ENCODE data around the gene OTOL1.

DNA sequence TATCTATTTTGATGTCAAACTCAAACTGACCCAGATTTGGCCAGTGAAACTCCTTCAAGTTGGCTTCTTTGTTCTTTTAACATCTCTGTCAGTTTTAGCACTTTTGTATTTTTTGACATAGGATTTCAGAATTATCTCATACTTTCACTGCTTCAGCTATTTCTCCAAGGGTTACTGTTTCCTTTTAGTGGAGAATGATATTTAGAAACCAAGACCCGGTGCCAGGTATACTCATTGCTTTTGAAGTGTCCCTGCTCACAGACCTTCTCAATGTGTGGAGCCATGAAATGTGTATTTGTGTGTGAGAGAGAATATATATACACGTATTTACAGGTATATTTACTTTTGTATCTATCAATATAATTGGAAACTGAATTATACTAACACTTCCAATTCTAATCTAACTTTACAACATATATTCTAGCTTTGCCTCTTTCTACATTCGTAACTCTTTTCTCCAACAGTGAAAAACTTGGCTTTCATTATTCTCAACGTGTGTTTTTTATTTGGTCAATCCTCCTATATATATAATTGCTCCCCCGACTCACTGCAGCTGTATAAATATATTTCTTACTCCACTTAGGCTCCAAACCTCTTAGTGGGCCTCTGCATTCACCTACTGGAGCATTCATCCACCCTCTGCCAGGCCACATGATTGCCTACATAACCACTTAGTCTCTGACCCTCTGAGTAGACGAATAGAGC lies 54.0 kb downstream of the OTOL1 start:
- no peak for TF ChIP-seq POLR2AphosphoS5 (IDR thresholded peaks at IDR 0.05)
- TF ChIP-seq, protein P1, sequence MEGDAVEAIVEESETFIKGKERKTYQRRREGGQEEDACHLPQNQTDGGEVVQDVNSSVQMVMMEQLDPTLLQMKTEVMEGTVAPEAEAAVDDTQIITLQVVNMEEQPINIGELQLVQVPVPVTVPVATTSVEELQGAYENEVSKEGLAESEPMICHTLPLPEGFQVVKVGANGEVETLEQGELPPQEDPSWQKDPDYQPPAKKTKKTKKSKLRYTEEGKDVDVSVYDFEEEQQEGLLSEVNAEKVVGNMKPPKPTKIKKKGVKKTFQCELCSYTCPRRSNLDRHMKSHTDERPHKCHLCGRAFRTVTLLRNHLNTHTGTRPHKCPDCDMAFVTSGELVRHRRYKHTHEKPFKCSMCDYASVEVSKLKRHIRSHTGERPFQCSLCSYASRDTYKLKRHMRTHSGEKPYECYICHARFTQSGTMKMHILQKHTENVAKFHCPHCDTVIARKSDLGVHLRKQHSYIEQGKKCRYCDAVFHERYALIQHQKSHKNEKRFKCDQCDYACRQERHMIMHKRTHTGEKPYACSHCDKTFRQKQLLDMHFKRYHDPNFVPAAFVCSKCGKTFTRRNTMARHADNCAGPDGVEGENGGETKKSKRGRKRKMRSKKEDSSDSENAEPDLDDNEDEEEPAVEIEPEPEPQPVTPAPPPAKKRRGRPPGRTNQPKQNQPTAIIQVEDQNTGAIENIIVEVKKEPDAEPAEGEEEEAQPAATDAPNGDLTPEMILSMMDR (IDR thresholded peaks at IDR 0.05): no peak
